ENCODE measurements around the gene KDM1A. TPM values are rescaled to one million over a fixed set of nuclear protein-coding genes. Genes with fewer than 3 reads are reported as not detected.

KDM1A gene
- total RNA-seq, 1 experiment from 2014 or later: 162 TPM

DNA sequence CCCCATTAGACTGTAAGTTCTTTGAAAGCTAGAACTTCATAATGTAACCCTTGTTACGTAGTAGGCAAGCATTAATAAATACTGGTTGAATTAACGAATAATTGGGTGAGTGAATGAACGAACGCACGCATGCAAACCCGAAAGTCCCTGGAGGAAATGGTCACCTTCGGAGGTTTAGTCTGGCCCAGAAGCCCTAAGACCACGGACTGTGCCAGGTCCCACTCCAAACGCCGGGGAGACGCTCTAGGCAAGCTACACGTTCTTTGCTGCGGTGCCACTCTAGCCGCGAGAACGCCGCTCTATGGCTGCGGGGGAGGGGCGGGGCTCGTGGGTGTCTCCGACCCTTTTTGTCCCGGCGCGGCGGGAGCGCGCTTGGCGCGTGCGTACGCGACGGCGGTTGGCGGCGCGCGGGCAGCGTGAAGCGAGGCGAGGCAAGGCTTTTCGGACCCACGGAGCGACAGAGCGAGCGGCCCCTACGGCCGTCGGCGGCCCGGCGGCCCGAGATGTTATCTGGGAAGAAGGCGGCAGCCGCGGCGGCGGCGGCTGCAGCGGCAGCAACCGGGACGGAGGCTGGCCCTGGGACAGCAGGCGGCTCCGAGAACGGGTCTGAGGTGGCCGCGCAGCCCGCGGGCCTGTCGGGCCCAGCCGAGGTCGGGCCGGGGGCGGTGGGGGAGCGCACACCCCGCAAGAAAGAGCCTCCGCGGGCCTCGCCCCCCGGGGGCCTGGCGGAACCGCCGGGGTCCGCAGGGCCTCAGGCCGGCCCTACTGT is at the start of gene KDM1A (continued):
- TF ChIP-seq, protein P1, sequence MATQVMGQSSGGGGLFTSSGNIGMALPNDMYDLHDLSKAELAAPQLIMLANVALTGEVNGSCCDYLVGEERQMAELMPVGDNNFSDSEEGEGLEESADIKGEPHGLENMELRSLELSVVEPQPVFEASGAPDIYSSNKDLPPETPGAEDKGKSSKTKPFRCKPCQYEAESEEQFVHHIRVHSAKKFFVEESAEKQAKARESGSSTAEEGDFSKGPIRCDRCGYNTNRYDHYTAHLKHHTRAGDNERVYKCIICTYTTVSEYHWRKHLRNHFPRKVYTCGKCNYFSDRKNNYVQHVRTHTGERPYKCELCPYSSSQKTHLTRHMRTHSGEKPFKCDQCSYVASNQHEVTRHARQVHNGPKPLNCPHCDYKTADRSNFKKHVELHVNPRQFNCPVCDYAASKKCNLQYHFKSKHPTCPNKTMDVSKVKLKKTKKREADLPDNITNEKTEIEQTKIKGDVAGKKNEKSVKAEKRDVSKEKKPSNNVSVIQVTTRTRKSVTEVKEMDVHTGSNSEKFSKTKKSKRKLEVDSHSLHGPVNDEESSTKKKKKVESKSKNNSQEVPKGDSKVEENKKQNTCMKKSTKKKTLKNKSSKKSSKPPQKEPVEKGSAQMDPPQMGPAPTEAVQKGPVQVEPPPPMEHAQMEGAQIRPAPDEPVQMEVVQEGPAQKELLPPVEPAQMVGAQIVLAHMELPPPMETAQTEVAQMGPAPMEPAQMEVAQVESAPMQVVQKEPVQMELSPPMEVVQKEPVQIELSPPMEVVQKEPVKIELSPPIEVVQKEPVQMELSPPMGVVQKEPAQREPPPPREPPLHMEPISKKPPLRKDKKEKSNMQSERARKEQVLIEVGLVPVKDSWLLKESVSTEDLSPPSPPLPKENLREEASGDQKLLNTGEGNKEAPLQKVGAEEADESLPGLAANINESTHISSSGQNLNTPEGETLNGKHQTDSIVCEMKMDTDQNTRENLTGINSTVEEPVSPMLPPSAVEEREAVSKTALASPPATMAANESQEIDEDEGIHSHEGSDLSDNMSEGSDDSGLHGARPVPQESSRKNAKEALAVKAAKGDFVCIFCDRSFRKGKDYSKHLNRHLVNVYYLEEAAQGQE (IDR thresholded peaks at IDR 0.05; ENCODE audit: low read depth): no peak
- TF ChIP-seq, protein P2, sequence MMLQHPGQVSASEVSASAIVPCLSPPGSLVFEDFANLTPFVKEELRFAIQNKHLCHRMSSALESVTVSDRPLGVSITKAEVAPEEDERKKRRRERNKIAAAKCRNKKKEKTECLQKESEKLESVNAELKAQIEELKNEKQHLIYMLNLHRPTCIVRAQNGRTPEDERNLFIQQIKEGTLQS (IDR thresholded peaks at IDR 0.05): no peak

DNA sequence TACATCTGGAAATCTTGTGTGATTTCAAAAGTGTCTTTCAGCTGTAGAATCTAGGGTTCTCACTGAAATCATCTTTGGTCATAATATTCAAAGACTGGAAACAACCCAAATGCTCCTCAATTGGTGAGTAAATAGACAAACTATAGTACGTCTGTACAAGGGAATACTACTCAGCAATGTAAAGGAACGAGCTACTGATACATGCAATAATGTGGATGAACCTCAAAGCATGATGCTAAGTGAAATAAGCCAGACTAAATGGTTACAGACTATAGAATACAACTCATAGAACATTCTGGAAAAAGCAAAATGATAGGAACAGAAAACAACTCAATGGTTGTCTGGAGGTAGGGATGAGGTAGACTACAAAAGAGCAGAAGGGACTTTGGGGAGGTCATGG is 49.2 kb upstream of the KDM1A start:
- no TSS peak for BruUV-seq (replicated peaks)
- ATAC-seq (no peak), DNase-seq (ENCODE audit: low read depth, low spot score) (no peak)
- Histone ChIP-seq H3K36me3 (ENCODE audit: control insufficient read depth in 1 of 2, insufficient read depth in 2 of 2, low read length in 2 of 2) (no peaks in the 10 kb centered on the region), H3K9me3 (ENCODE audit: control insufficient read depth in 1 of 2, insufficient read depth in 1 of 2, low read depth in 1 of 2, low read length in 2 of 2) (no peaks in the 10 kb centered on the region), H2AFZ (ENCODE audit: low read depth, low read length, poor library complexity, severe bottlenecking) (no peak overlapping the region), H3K79me2 (ENCODE audit: insufficient read depth, low read length) (no peaks in the 10 kb centered on the region), H3K9me2 (ENCODE audit: insufficient read depth) (no peaks in the 10 kb centered on the region), H3K27ac (ENCODE audit: low read depth, low read length) (no peak overlapping the region), H3K4me2 (ENCODE audit: low read length) (no peak overlapping the region), H3K9ac (ENCODE audit: low read length) (no peak overlapping the region), H4K20me1 (ENCODE audit: insufficient read depth) (no peaks in the 10 kb centered on the region), H3K4me1 (ENCODE audit: control insufficient read depth in 1 of 2, insufficient read depth in 2 of 2, low read length in 2 of 2) (no peaks in the 10 kb centered on the region), H3K4me3 (replicated peaks in 1 of 2; ENCODE audit: low read depth in 1 of 2, low read length in 2 of 2) (no peak overlapping the region), H3K27me3 (ENCODE audit: insufficient read depth, low read length) (peaks cover 6% of the 10 kb centered on the region; the same call in 1 of the 2 replicates)
- ChIA-PET POLR2A (interaction anchor here (0.6 kb wide), 1 partner anchor 50 kb away, joined by 3 read pairs; no protein-coding TSS in a partner anchor), RAD21 (ENCODE audit: low non-redundant PET in 1 of 2, low total read pairs in 2 of 2, uncharacterized antibody in 2 of 2, unreplicated experiment in 2 of 2) (no interaction called here), CTCF (no interaction called here)
- TF ChIP-seq ZNF274 (IDR thresholded peaks at IDR 0.05; ENCODE audit: low read depth, low read length) (no peak), POLR2AphosphoS5 (IDR thresholded peaks at IDR 0.05; ENCODE audit: low read depth, low read length) (no peak), SRF (IDR thresholded peaks at IDR 0.05; ENCODE audit: low read depth) (no peak)
- TF ChIP-seq, protein P3, sequence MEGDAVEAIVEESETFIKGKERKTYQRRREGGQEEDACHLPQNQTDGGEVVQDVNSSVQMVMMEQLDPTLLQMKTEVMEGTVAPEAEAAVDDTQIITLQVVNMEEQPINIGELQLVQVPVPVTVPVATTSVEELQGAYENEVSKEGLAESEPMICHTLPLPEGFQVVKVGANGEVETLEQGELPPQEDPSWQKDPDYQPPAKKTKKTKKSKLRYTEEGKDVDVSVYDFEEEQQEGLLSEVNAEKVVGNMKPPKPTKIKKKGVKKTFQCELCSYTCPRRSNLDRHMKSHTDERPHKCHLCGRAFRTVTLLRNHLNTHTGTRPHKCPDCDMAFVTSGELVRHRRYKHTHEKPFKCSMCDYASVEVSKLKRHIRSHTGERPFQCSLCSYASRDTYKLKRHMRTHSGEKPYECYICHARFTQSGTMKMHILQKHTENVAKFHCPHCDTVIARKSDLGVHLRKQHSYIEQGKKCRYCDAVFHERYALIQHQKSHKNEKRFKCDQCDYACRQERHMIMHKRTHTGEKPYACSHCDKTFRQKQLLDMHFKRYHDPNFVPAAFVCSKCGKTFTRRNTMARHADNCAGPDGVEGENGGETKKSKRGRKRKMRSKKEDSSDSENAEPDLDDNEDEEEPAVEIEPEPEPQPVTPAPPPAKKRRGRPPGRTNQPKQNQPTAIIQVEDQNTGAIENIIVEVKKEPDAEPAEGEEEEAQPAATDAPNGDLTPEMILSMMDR (IDR thresholded peaks at IDR 0.05 in 2 of 3, conservative IDR thresholded peaks at IDR 0.05 in 1 of 3; ENCODE audit: borderline replicate concordance in 1 of 3, insufficient read depth in 1 of 3, low read depth in 2 of 3, low read length in 2 of 3): no peak
- TF ChIP-seq, protein P2 (IDR thresholded peaks at IDR 0.05): no peak
- intact Hi-C loops (cut with micrococcal nuclease): loop anchor here (10.0 kb wide), 1 partner anchor 435 kb away; no protein-coding TSS in a partner anchor
